SIG-M5 treated with dmso at 0.1 percent for 504 hours (cell line): Measurements from ENCODE around the gene RAB38.
A peak's percentile ranks its signal among the peaks of the same experiment; 100 is the strongest.

ENCODE experiments used
- DNase-seq: peaks from one replicate; lab custom pipeline; 2025; ENCODE audit not compliant: unreplicated experiment; lab: John Stamatoyannopoulos, UW

The RAB38 gene

GRCh38 chr11:88174709-88175568 is at the start of gene RAB38:
Gene RAB38, minus strand, starts transcription at chr11:88175443. Its CDS starts 59 bp downstream, at chr11:88175384.
- DNase-seq = no peak

DNA sequence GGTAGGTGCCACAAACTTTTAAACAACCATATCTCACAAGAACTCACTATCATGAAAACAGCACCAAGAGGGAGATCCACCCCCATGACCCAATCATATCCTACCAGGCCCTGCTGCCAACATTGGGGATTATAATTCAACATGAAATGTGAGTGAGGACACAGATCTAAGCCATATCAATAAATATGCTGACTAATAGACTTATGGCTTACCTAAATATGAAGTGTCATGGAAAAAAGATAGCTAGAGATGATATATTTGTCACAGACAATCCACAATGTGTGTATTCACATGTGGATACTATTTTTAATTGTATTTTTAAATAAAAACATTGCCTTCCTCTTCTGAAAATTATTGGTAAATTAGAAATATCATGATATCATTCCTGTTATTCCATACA is 38.2 kb upstream of the RAB38 start:
- no peak for DNase-seq

DNA sequence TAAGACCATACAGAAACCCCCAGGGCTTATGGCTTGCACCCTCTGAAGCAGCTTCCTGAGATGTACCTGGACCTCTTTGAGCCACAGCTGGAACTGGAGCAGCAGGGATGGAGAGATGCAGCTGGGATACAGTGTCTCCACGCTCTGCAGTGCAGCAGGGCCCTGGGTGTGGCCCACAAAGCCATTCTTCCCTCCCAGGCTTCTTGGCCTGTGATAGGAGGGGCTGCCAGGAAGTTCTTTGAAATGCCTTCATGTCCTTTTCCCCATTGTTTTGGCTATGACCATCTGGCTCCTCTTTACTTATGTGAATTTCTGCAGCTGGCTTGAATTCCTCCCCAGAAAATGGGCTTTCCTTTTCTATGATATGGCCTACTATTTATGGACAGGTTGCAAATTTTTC is 37.1 kb upstream of the RAB38 start:
- no peak for DNase-seq

DNA sequence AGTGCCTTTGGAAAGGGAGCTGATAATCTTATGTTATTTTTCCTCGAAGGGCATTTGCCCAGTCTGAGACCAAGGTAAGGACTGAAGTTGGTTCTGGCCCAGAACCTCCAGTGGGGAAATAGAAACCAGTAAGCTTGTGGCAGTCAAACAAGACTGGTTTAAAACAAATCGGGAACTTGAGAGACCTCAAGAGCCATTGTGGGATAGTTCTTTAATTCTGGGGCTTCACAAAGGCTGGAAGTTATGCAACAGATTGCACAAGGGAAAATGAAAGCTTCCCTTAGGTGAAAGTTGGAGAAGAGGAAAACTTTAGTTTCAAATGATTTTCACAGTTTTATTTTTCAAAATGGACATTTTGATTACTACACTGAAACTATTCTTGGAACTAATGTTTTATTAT is 33.5 kb upstream of the RAB38 start:
- peak; percentile 65 for DNase-seq

DNA sequence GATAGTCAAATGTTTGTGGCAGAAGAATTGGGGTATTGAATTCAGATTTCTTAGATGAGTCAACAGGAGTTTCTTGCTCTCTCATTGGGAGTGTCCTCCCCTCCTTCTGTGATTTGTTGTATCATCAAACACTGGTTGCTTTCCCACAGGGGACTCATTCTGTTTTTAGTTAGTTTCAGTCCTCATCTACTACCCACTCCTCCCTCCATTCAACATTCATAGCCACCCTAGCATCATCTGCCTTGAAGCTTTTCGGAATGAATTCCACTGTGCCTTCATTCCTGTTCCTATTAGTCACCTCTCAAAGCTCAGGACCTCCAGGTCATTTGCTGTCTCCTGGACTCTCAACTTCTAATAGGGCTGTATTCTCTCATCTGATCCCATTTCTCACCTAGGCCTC is 31.5 kb upstream of the RAB38 start:
- DNase-seq = no peak

GRCh38 chr11:88204353-88204752 is 29.1 kb upstream of the RAB38 start:
- no peak for DNase-seq

- DNase-seq = no peak
Observed at GRCh38 chr11:88203604-88204003, 28.4 kb upstream of the RAB38 start.

GRCh38 chr11:88202498-88202897 is 27.3 kb upstream of the RAB38 start:
- DNase-seq = no peak

- no peak for DNase-seq
Observed at GRCh38 chr11:88196393-88196792, 21.1 kb upstream of the RAB38 start.

GRCh38 chr11:88195908-88196307 is 20.7 kb upstream of the RAB38 start:
- DNase-seq = no peak

GRCh38 chr11:88194990-88195389 is 19.7 kb upstream of the RAB38 start:
- no peak for DNase-seq

GRCh38 chr11:88193278-88193677 is 18.0 kb upstream of the RAB38 start:
- DNase-seq = no peak

GRCh38 chr11:88188932-88189253 is 13.7 kb upstream of the RAB38 start:
- no peak for DNase-seq

- no peak for DNase-seq
Observed at GRCh38 chr11:88188251-88188931, 13.1 kb upstream of the RAB38 start.

DNA sequence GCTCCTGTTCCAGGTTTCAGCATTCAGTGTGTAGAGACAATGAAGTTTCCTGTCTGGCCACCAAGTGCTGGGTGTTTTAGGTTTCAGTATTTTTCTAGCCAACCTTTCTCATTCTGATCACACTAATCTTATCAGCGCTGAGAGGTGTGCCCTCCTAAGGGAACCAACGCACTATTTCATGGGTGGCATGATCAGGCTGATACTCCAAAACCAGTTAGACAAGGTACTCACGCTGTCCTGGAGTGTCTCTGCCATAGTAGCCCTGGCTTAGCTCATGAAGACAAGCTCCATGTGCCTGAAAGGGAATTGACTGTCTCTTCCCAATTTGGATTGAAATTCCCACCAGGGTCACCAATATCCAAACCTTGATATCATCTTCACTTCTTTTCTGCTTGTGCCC is 8.0 kb upstream of the RAB38 start:
- DNase-seq = no peak

DNA sequence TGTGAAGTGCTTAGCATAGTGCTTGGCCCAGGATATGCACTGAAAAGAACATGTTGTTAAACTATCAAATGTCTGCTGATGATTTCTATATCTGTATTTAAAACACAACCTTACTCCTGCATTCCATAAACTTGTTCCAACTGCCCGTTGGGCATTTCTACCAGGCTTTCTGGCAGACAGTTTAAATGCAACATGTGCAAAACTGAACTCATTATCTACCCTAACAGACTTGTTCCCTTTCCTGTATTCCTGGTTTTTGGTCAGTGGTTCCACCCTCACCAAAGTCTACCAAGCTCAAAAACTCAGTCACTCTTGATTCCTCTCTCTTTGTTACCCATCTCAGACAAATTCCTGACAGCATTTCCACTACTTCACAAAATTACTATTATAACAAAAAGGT is 6.5 kb upstream of the RAB38 start:
- no peak for DNase-seq

- no peak for DNase-seq
Observed at GRCh38 chr11:88179971-88180629, 4.9 kb upstream of the RAB38 start.

GRCh38 chr11:88179141-88179540 is 3.9 kb upstream of the RAB38 start:
- no peak for DNase-seq

DNA sequence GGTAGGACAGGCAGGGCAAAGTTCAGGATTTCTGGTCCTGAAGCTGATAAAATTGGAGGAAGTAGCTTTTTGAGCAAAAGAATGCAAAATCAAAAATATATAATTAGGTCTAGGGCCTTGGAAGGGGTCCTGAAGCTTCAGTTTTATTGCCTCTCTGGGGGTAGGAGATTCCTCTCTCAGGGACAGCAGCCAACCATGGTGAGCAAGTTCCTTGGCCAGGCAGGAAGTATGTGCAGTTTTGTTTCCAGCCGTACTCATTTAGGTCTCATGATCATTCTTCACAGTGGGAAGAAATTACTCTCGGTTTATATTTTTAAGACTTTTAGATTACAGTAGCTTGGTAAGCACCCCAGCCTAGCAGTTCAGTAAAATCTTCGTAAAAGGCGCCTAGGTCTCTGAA is 2.9 kb upstream of the RAB38 start:
- DNase-seq = no peak

- DNase-seq = no peak
Observed at GRCh38 chr11:88175569-88176075, 379 bp upstream of the RAB38 start.

DNA sequence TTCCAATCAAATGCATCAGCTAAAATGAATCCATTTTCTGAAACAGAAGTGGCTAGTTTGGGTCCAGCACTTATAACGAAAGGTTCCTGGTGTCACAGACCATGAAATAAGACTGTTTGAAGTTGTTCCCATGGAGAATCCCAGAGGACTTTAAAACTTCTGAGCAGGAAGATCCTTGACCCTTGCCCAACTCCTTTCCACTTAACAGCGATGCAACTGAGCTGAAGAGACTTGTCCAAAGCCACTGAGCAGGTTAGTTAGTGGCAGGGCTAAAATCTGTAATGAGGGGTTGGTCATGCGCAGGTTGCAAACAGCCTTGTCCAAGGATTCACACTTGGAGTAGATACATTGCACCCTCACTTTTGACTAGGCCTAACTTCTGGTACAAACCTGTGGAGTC is 1.3 kb downstream of the RAB38 start:
- no peak for DNase-seq

DNA sequence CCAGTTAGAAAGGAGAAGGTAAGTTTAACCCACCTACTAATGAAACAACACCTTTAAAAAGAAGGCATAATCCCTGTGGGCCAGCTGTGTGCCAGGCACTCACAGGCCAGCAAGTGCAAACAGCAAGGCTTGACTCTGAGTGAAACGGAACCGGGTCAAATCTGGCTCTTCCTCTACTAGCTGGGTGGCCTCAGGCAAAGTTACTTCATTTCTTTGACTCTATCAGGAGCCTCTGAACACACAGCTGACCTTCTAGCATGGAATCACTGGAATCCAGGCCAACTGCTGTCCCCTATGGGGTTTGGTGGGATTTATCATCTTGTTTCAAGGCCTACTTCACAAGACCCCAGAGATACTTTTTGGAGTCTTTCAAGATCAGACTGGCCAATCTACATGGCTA is 3.3 kb downstream of the RAB38 start:
- DNase-seq = no peak
